BLaER1 treated with 17β-estradiol and CSF1 and Interleukin-3, amounts not matched to agents 10 nM and 100 nM (cell line): Measurements from ENCODE around the gene GPATCH4.
A peak's percentile ranks its signal among the peaks of the same experiment; 100 is the strongest.
"Not testable (repeated sequence)": the region's sequence is repeated elsewhere in the genome, so short reads cannot be mapped to it uniquely, and the experiment has no call there.

Source experiments
- H3K27ac ChIP-seq, 11 experiments: shearing (Covaris generic); formaldehyde crosslinking; 2 replicates each; pipeline ENCODE4 v1.8.1; 2022
- H3K27me3 ChIP-seq, 11 experiments: shearing (Covaris generic); formaldehyde crosslinking; 2 replicates each; pipeline ENCODE4 v1.8.1; 2022
- H3K36me3 ChIP-seq, 11 experiments: shearing (Covaris generic); formaldehyde crosslinking; 2 replicates each; pipeline ENCODE4 v1.8.1; 2022
- H3K4me1 ChIP-seq, 10 experiments: shearing (Covaris generic); formaldehyde crosslinking; 2 replicates each; pipeline ENCODE4 v1.8.1; 2022
- H3K4me2 ChIP-seq, 11 experiments: shearing (Covaris generic); formaldehyde crosslinking; 2 replicates each; pipeline ENCODE4 v1.8.1; 2022
- H3K4me3 ChIP-seq, 10 experiments: shearing (Covaris generic); formaldehyde crosslinking; 2 replicates each; pipeline ENCODE4 v1.8.1; 2022
- H3K9ac ChIP-seq, 11 experiments: shearing (Covaris generic); formaldehyde crosslinking; 2 replicates each; pipeline ENCODE4 v1.8.1; 2022
- H3K9me3 ChIP-seq, 11 experiments: shearing (Covaris generic); formaldehyde crosslinking; replicated peaks in 1 of 11; 2 replicates each; pipeline ENCODE4 v1.8.1; 2022
- H4K20me1 ChIP-seq, 11 experiments: shearing (Covaris generic); formaldehyde crosslinking; 2 replicates each; pipeline ENCODE4 v1.8.1; 2022
- Cebpa-rat ChIP-seq, 11 experiments: shearing (Covaris generic); IDR thresholded peaks; 2 replicates each; pipeline ENCODE4 v1.8.1; 2022

The GPATCH4 gene

GRCh38 chr1:156622581-156623297 lies 21.5 kb upstream of the GPATCH4 start:
- H3K27ac ChIP-seq = no peak overlapping the region
- H3K4me2 ChIP-seq = no peak overlapping the region
- no peaks in the 10 kb centered on the region for H3K9me3 ChIP-seq
- no peak overlapping the region for H3K4me3 ChIP-seq
- H3K9ac ChIP-seq = no peak overlapping the region
- no peak for TF ChIP-seq Cebpa-rat (IDR thresholded peaks at IDR 0.05)
- H3K27me3 ChIP-seq = peaks cover 77 to 97% (median 88%) of the 10 kb centered on the region in 11 experiments
- no peaks in the 10 kb centered on the region for H3K36me3 ChIP-seq
- H4K20me1 ChIP-seq = peaks cover 0 to 40% (median 19%) of the 10 kb centered on the region in 11 experiments; a peak in 14 of 22 replicates
- peaks cover 8 to 22% (median 15%) of the 10 kb centered on the region in 10 experiments for H3K4me1 ChIP-seq

- Histone ChIP-seq H3K36me3 (no peaks in the 10 kb centered on the region), H3K4me1 (peaks cover 0 to 8% (median 0%) of the 10 kb centered on the region in 10 experiments; a peak in 5 of 20 replicates), H3K4me3 (no peak overlapping the region), H3K9ac (no peak overlapping the region), H3K4me2 (no peak overlapping the region), H3K9me3 (no peaks in the 10 kb centered on the region), H3K27me3 (peaks cover 77 to 100% (median 92%) of the 10 kb centered on the region in 11 experiments), H3K27ac (no peak overlapping the region), H4K20me1 (peaks cover 0 to 26% (median 10%) of the 10 kb centered on the region in 11 experiments; a peak in 12 of 22 replicates)
- no peak for TF ChIP-seq Cebpa-rat (IDR thresholded peaks at IDR 0.05)
Observed at GRCh38 chr1:156619582-156619955, 18.3 kb upstream of the GPATCH4 start.

GRCh38 chr1:156618853-156619581 lies 17.7 kb upstream of the GPATCH4 start, which contains the start of gene HAPLN2:
TSS of gene HAPLN2 (plus strand) at chr1:156619415. CDS start at chr1:156623491, 4,076 bp downstream.
- H3K36me3 ChIP-seq = no peaks in the 10 kb centered on the region
- no peak within 1 kb of the TSS for H3K4me3 ChIP-seq
- H3K4me2 ChIP-seq = 0 out of 22 replicates have a peak within 1 kb of the TSS, but pooled peaks of 1 of the 11 experiments have one; percentile 5
- H3K9me3 ChIP-seq = no peaks in the 10 kb centered on the region
- no peak within 1 kb of the TSS for H3K9ac ChIP-seq
- no peak within 1 kb of the TSS for H3K27ac ChIP-seq
- peaks cover 0 to 21% (median 10%) of the 10 kb centered on the region in 11 experiments; a peak in 11 of 22 replicates for H4K20me1 ChIP-seq
- TF ChIP-seq Cebpa-rat (IDR thresholded peaks at IDR 0.05) = no peak
- H3K27me3 ChIP-seq = peaks cover 72 to 100% (median 92%) of the 10 kb centered on the region in 11 experiments
- peaks cover 0 to 4% (median 0%) of the 10 kb centered on the region in 10 experiments; a peak in 2 of 20 replicates for H3K4me1 ChIP-seq

GRCh38 chr1:156616463-156616862 lies 15.2 kb upstream of the GPATCH4 start:
- Histone ChIP-seq H3K4me1 (peaks cover 0 to 14% (median 0%) of the 10 kb centered on the region in 10 experiments; a peak in 7 of 20 replicates), H3K4me3 (no peak overlapping the region), H3K36me3 (no peaks in the 10 kb centered on the region), H3K4me2 (no peak overlapping the region), H3K27ac (no peak overlapping the region), H4K20me1 (peaks cover 0 to 8% (median 0%) of the 10 kb centered on the region in 11 experiments; a peak in 1 of 22 replicates), H3K9ac (no peak overlapping the region), H3K9me3 (no peaks in the 10 kb centered on the region), H3K27me3 (peaks cover 47 to 89% (median 67%) of the 10 kb centered on the region in 11 experiments)
- no peak for TF ChIP-seq Cebpa-rat (IDR thresholded peaks at IDR 0.05)

GRCh38 chr1:156615946-156616345 lies 14.7 kb upstream of the GPATCH4 start:
- Histone ChIP-seq H3K4me1 (peaks cover 0 to 14% (median 0%) of the 10 kb centered on the region in 10 experiments; a peak in 7 of 20 replicates), H3K27ac (no peak overlapping the region), H3K27me3 (peaks cover 42 to 84% (median 62%) of the 10 kb centered on the region in 11 experiments)

GRCh38 chr1:156612666-156613065 lies 11.4 kb upstream of the GPATCH4 start:
- Histone ChIP-seq H3K9me3 (no peaks in the 10 kb centered on the region), H3K36me3 (no peaks in the 10 kb centered on the region), H3K4me3 (no peak overlapping the region), H4K20me1 (no peaks in the 10 kb centered on the region; a peak in 1 of 22 replicates), H3K4me2 (peak overlapping the region in 3 of 11 experiments; percentile 1 to 67 (median 65); a peak in 6 of 22 replicates), H3K27ac (no peak overlapping the region), H3K9ac (no peak overlapping the region), H3K27me3 (peaks cover 23 to 51% (median 38%) of the 10 kb centered on the region in 11 experiments), H3K4me1 (peaks cover 12 to 23% (median 13%) of the 10 kb centered on the region in 10 experiments)
- no peak for TF ChIP-seq Cebpa-rat (IDR thresholded peaks at IDR 0.05)

More at GRCh38 chr1:156615946-156616345, 14.7 kb upstream of the GPATCH4 start:
- TF ChIP-seq Cebpa-rat (IDR thresholded peaks at IDR 0.05) = no peak
- Histone ChIP-seq H3K9ac (no peak overlapping the region), H3K9me3 (no peaks in the 10 kb centered on the region), H4K20me1 (peaks cover 0 to 8% (median 0%) of the 10 kb centered on the region in 11 experiments; a peak in 1 of 22 replicates), H3K4me2 (no peak overlapping the region), H3K36me3 (no peaks in the 10 kb centered on the region), H3K4me3 (no peak overlapping the region)

- peaks cover 20 to 47% (median 27%) of the 10 kb centered on the region in 10 experiments for H3K4me1 ChIP-seq
- H4K20me1 ChIP-seq, H3K9ac ChIP-seq, H3K27ac ChIP-seq, H3K4me3 ChIP-seq, H3K9me3 ChIP-seq, H3K36me3 ChIP-seq, H3K4me2 ChIP-seq: not testable (repeated sequence)
- H3K27me3 ChIP-seq = peaks cover 2 to 25% (median 14%) of the 10 kb centered on the region in 11 experiments; a peak in 19 of 22 replicates
Observed at GRCh38 chr1:156610072-156610471, 8.8 kb upstream of the GPATCH4 start.

GRCh38 chr1:156608981-156609380 lies 7.7 kb upstream of the GPATCH4 start:
- Histone ChIP-seq H3K36me3 (no peaks in the 10 kb centered on the region), H4K20me1 (no peaks in the 10 kb centered on the region; a peak in 1 of 22 replicates), H3K4me3 (no peak overlapping the region), H3K27ac (no peak overlapping the region), H3K9ac (no peak overlapping the region), H3K4me2 (peak overlapping the region in 4 of 11 experiments; percentile 7 to 61 (median 42); a peak in 4 of 22 replicates), H3K9me3 (no peaks in the 10 kb centered on the region), H3K4me1 (peaks cover 20 to 52% (median 30%) of the 10 kb centered on the region in 10 experiments), H3K27me3 (peaks cover 0 to 14% (median 4%) of the 10 kb centered on the region in 11 experiments; a peak in 7 of 22 replicates)
- no peak for TF ChIP-seq Cebpa-rat (IDR thresholded peaks at IDR 0.05)
